HT1080 (cell line): ENCODE data around the gene HPS5. TPM values are rescaled to one million over a fixed set of nuclear protein-coding genes. Genes with fewer than 3 reads are reported as not detected.
A peak's percentile ranks its signal among the peaks of the same experiment; 100 is the strongest.
"Not testable (repeated sequence)": the region's sequence is repeated elsewhere in the genome, so short reads cannot be mapped to it uniquely, and the experiment has no call there.

Experiments
- DNase-seq: peaks from one replicate; pipeline ENCODE4 v3.0.0-alpha.2; 2015; ENCODE audit warnings: low read depth
- polyA plus RNA-seq, 2 experiments: library from polyadenylated mRNA; depleted of rRNA; stranded (reverse); fragments of >200 nt; gene quantifications; 2 replicates each; pipeline ENCODE4 v1.2.3, GENCODE V29; 2015
- total RNA-seq: library from RNA; depleted of rRNA; stranded (reverse); fragments of >200 nt; shearing (Covaris generic); gene quantifications from 2 replicates; pipeline ENCODE4 v1.2.3, GENCODE V29; 2014; rRNA removed

Gene HPS5
- 18.6 and 19.2 TPM in 2 replicates for total RNA-seq
- polyA plus RNA-seq (2015; cell fraction: cytosol; rRNA removed), result 14.5 and 15.9 TPM in 2 replicates
- 20.0 and 20.7 TPM in 2 replicates for polyA plus RNA-seq (2015; cell fraction: nucleus; rRNA removed)

- peak; percentile 95 for DNase-seq
Measured at GRCh38 chr11:18321969-18322711, at the start of gene HPS5, which contains the start of gene GTF2H1. TSS of gene HPS5 (minus strand) at chr11:18322140. CDS start at chr11:18317858, 4,282 bp downstream. TSS of gene GTF2H1 (plus strand) at chr11:18322567. CDS start at chr11:18333075, 10,508 bp downstream.

- DNase-seq, result no peak
Measured at GRCh38 chr11:18371279-18371678, 49.3 kb upstream of the HPS5 start.

GRCh38 chr11:18369398-18369797 lies 47.5 kb upstream of the HPS5 start:
- DNase-seq, result no peak

GRCh38 chr11:18368221-18368620 lies 46.3 kb upstream of the HPS5 start:
- DNase-seq, result peak; percentile 49

- DNase-seq, result peak; percentile 61
Measured at GRCh38 chr11:18367431-18367830, 45.5 kb upstream of the HPS5 start.

- no peak for DNase-seq
Measured at GRCh38 chr11:18366286-18366685, 44.3 kb upstream of the HPS5 start.

- no peak for DNase-seq
Measured at GRCh38 chr11:18365741-18366140, 43.8 kb upstream of the HPS5 start.

GRCh38 chr11:18364495-18365073 lies 42.6 kb upstream of the HPS5 start:
- no peak for DNase-seq

- DNase-seq, result no peak
Measured at GRCh38 chr11:18361154-18361553, 39.2 kb upstream of the HPS5 start.

GRCh38 chr11:18358646-18359045 lies 36.7 kb upstream of the HPS5 start:
- no peak for DNase-seq

GRCh38 chr11:18352581-18352980 lies 30.6 kb upstream of the HPS5 start:
- peak; percentile 22 for DNase-seq

- DNase-seq, result peak; percentile 72
Measured at GRCh38 chr11:18347471-18348125, 25.7 kb upstream of the HPS5 start.

- DNase-seq, result no peak
Measured at GRCh38 chr11:18332891-18333290, 11.0 kb upstream of the HPS5 start.

- DNase-seq, result no peak
Measured at GRCh38 chr11:18332302-18332701, 10.4 kb upstream of the HPS5 start.

GRCh38 chr11:18330921-18331320 lies 9.0 kb upstream of the HPS5 start:
- DNase-seq, result no peak

- no peak for DNase-seq
Measured at GRCh38 chr11:18329196-18329870, 7.4 kb upstream of the HPS5 start.

GRCh38 chr11:18324381-18324780 lies 2.4 kb upstream of the HPS5 start:
- DNase-seq, result no peak

GRCh38 chr11:18323881-18324280 lies 1.9 kb upstream of the HPS5 start:
- not testable (repeated sequence) for DNase-seq

- no peak for DNase-seq
Measured at GRCh38 chr11:18322818-18323570, 1.1 kb upstream of the HPS5 start.

- DNase-seq, result no peak
Measured at GRCh38 chr11:18321578-18321968, 367 bp downstream of the HPS5 start.

GRCh38 chr11:18320617-18321016 lies 1.3 kb downstream of the HPS5 start:
- no peak for DNase-seq
